Transverse colon (tissue), 4 donors: ENCODE results near the gene PXDC1. TPM values are rescaled to one million over a fixed set of nuclear protein-coding genes. Genes with fewer than 3 reads are reported as not detected.

ENCODE experiments used
- DNase-seq: peaks from one replicate; pipeline ENCODE4 v3.0.0-alpha.2; 2019
- H3K27ac ChIP-seq, 4 donors: fragments of 200-600 bp; sonication (generic); 2 replicates each; pipeline ENCODE4 v1.5.1; 2016 to 2018; ENCODE audit warnings: inconsistent platforms in 4 of 4
- H3K27me3 ChIP-seq: fragments of 200-600 bp; sonication (generic); 2 replicates; pipeline ENCODE4 v1.5.1; 2017; ENCODE audit warnings: inconsistent platforms
- H3K36me3 ChIP-seq, 4 donors: fragments of 200-600 bp; sonication (generic); 2 replicates each; pipeline ENCODE4 v1.5.1; 2017 to 2019; ENCODE audit warnings: inconsistent platforms in 4 of 4
- H3K4me1 ChIP-seq, 4 donors: fragments of 200-600 bp; sonication (generic); 2 replicates each; pipeline ENCODE4 v1.5.1; 2017 to 2020; ENCODE audit warnings: inconsistent platforms in 4 of 4
- H3K4me3 ChIP-seq, 4 donors: fragments of 200-600 bp; sonication (generic); 1 replicate in 1 of 4; 2 replicates in 3 of 4; pipeline versions ENCODE4 v1.5.1 to v1.6.1; 2017 to 2019; ENCODE audit warnings: inconsistent platforms in 4 of 4
- H3K9me3 ChIP-seq, 2 donors: fragments of 200-600 bp; sonication (generic); 2 replicates each; pipeline ENCODE4 v1.5.1; 2017 to 2019; ENCODE audit warnings: inconsistent platforms in 2 of 2
- EP300 ChIP-seq: sonication (generic); formaldehyde crosslinking; IDR thresholded peaks from one replicate; pipeline ENCODE4 v1.6.1; 2017; ENCODE audit warnings: antibody characterized with exemption, low read depth
- POLR2A ChIP-seq: fragments of 450-650 bp; IDR thresholded peaks from one replicate; pipeline ENCODE4 v1.6.1; 2016; ENCODE audit warnings: antibody characterized with exemption, mild to moderate bottlenecking, moderate library complexity
- POLR2AphosphoS5 ChIP-seq, 3 donors: sonication (generic); formaldehyde crosslinking; IDR thresholded peaks; one replicate each; pipeline ENCODE4 v1.6.1; 2016; ENCODE audit warnings: antibody characterized with exemption in 3 of 3
- WGBS, 2 donors: methylation state at CpG; one replicate each; pipeline ENCODE4 v1.1.5; 2018; ENCODE audit warnings: low coverage in 1 of 2; 5-methylcytosine and 5-hydroxymethylcytosine counted together
- in situ Hi-C, 4 donors: fragments of 200-750 bp; cut with MboI; loops; one replicate each; pipeline versions ENCODE4 v1.15.0 to v1.15.1; 2017; ENCODE audit warnings: low sequenced_read_pairs in 3 of 4, low pct_ligation_motif_present in 1 of 4, low pct_unique_long_range_greater_than_20kb in 1 of 4
- intact Hi-C: fragments of 100-400 bp; cut with DNase I; formaldehyde crosslinking; loops from one replicate; pipeline ENCODE4 v1.15.1; 2023; ENCODE audit warnings: low total_unique reads
- total RNA-seq, 4 donors: library from RNA; depleted of rRNA; stranded (reverse); fragments of >200 nt; gene quantifications; one replicate each; pipeline ENCODE4 v1.1.0, GENCODE V29; 2016
- TF ChIP-seq, protein P1 (sequence below), 5 experiments: fragments of 200-600 bp in 3 of 5; fragments of 450-650 bp in 2 of 5; sonication (generic) in 3 of 5; IDR thresholded peaks; 1 replicate in 2 of 5; 2 replicates in 3 of 5; pipeline ENCODE4 v1.5.1; 2016 to 2017; ENCODE audit warnings: antibody characterized with exemption in 5 of 5, inconsistent platforms in 3 of 5, mild to moderate bottlenecking in 2 of 5, moderate library complexity in 1 of 5

Gene PXDC1
- total RNA-seq, 4 donors from 2014 or later, result 14.6 to 85.4 (median 44.3) TPM

DNA sequence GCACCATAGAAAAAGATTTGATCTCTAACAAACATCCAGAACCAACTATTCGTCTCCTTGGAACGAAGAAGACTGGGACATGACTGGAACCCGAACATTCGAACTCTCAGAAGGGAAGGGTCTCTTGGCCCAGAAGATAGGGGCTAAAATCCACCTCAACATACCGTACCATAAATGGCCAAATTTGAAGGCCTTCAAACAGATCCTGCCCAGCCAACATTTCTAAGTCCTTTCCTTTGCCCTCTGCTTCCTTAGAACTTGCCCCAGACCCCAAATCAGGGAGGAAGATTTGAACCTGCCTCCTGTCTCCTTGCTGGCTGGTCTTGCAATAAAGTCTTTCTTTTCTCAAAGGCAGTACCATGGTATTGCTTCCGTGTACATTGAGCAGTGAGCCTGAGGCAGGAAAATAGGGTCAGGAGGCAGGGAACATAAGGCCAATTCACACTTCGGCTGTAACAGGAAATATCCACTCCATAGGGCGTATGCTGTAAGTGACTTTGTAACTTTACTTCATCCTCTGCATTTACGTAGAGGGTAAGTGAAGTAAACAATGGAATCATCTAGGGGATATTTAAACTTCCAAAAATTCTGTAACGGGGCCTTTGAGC lies 1.8 kb upstream of the PXDC1 start:
- Histone ChIP-seq H3K27me3 (peaks cover 16% of the 10 kb centered on the region), H3K9me3 (no peaks in the 10 kb centered on the region), H3K27ac (peak overlapping the region; percentile 91 to 97 (median 92)), H3K4me3 (no peak overlapping the region), H3K4me1 (peaks cover 0 to 44% (median 33%) of the 10 kb centered on the region in 4 donors), H3K36me3 (no peaks in the 10 kb centered on the region)
- WGBS, 2 donors, result 61 to 67% methylated on average over 5 to 10 of the region's 10 CpGs
- TF ChIP-seq POLR2AphosphoS5 (IDR thresholded peaks at IDR 0.05) (peak in 2 of 3 donors; percentile 20 to 37), EP300 (no peak)
- intact Hi-C loops (no loop called here), in situ Hi-C loops (no loop called here)
- DNase-seq, result no peak

DNA sequence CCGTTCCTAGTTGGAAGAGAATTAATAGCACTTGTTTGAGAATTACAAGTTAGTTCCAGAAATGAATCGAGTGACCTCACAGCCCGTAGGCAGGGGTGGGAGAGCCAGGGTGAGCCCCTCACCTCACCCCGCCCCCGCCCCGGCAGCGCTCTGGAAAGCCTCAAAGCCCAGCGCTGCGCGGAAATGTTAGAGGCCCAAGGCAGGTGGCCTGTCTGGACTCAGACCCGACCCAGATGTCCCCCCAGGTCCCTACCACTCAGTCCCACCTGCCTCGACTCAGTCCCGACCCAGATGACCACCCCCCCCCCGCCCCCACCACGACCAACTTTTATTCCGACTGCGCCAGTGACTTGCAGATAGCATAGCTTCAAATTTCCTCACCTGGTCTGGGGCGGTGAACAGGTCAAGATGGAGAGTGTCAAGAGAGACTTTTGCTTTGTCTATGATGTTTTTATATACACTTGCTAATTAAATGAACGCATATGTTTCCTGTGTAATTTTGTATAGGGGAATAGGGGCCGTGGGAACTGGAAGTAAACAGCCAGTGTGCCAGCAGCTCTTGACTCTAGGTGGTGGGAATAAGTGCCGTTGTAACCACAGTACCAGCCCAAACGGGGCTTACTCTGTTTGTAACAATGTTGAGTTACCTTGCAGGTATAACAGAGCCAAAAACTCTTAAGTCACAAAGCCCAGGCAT lies 1.2 kb upstream of the PXDC1 start:
- H3K27ac ChIP-seq, result peak overlapping the region; percentile 91 to 97 (median 92)
- 46 to 92% methylated on average over 2 to 22 of the region's 22 CpGs for WGBS, 2 donors
- no peaks in the 10 kb centered on the region for H3K9me3 ChIP-seq
- intact Hi-C loops (no loop called here), in situ Hi-C loops (no loop called here)
- peaks cover 0 to 50% (median 34%) of the 10 kb centered on the region in 4 donors for H3K4me1 ChIP-seq
- peaks cover 16% of the 10 kb centered on the region for H3K27me3 ChIP-seq
- H3K36me3 ChIP-seq, result no peaks in the 10 kb centered on the region
- no peak for TF ChIP-seq POLR2A
- no peak for TF ChIP-seq POLR2AphosphoS5 (IDR thresholded peaks at IDR 0.05)
- TF ChIP-seq, protein P1, sequence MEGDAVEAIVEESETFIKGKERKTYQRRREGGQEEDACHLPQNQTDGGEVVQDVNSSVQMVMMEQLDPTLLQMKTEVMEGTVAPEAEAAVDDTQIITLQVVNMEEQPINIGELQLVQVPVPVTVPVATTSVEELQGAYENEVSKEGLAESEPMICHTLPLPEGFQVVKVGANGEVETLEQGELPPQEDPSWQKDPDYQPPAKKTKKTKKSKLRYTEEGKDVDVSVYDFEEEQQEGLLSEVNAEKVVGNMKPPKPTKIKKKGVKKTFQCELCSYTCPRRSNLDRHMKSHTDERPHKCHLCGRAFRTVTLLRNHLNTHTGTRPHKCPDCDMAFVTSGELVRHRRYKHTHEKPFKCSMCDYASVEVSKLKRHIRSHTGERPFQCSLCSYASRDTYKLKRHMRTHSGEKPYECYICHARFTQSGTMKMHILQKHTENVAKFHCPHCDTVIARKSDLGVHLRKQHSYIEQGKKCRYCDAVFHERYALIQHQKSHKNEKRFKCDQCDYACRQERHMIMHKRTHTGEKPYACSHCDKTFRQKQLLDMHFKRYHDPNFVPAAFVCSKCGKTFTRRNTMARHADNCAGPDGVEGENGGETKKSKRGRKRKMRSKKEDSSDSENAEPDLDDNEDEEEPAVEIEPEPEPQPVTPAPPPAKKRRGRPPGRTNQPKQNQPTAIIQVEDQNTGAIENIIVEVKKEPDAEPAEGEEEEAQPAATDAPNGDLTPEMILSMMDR (IDR thresholded peaks at IDR 0.05), result no peak
- TF ChIP-seq EP300, result no peak
- no peak for DNase-seq
- peak overlapping the region; percentile 47 to 72 (median 60) for H3K4me3 ChIP-seq

DNA sequence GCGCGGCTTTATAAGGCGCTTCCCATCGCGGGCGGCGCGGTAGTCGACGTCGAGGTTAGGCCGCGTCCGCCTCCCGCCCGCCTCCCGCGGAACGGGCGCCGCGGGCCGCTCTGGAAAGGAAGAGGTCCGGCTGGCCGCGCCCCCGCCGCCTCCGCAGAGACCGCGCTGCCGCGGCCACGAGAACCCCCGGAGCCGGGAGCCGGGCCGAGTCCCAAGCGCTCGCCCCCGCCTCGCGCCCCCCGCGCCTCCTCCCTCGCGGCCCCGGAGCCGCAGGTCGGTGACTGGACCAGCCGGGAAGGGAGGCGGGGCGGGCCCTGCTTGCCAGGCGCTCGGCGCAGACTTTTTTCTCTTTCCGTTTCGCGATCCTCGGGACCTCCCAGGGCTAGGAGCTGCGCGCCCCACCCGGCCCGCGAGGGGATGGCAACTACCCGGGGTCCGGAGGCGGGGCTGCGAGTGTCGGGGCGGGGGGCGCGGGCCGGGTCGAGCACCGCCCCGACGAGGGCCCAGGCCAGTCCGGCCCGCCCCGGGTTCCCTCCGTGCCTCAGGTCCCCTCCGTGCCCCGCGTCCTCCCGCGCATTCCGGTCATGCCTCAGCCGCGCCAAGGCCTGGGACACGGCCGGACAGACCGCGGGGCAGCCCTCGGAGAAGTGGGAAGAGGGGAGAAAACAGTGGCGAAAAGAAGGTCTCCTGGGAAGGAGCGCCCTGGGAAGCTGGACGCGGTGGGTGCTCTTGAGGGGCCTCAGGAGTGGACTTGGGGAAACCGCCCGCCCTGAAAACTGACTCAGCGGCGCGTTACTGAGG lies 417 bp upstream of the PXDC1 start:
- peak overlapping the region; percentile 91 to 97 (median 92) for H3K27ac ChIP-seq
- H3K4me1 ChIP-seq, result peaks cover 0 to 51% (median 37%) of the 10 kb centered on the region in 4 donors
- H3K36me3 ChIP-seq, result no peaks in the 10 kb centered on the region
- WGBS, 2 donors, result 6% methylated on average over 62 of the region's 104 CpGs; no CpG with 5 or more reads in 1 of the 2 donors
- in situ Hi-C loops (no loop called here), intact Hi-C loops (no loop called here)
- peak; percentile 86 for DNase-seq
- H3K4me3 ChIP-seq, result peak overlapping the region; percentile 47 to 72 (median 60)
- no peaks in the 10 kb centered on the region for H3K9me3 ChIP-seq
- H3K27me3 ChIP-seq, result peaks cover 16% of the 10 kb centered on the region
- TF ChIP-seq POLR2AphosphoS5 (IDR thresholded peaks at IDR 0.05) (peak; percentile 35 to 62 (median 53)), EP300 (no peak), POLR2A (peak; percentile 31)
- TF ChIP-seq, protein P1 (IDR thresholded peaks at IDR 0.05), result peak; percentile 6 to 34 (median 24)

DNA sequence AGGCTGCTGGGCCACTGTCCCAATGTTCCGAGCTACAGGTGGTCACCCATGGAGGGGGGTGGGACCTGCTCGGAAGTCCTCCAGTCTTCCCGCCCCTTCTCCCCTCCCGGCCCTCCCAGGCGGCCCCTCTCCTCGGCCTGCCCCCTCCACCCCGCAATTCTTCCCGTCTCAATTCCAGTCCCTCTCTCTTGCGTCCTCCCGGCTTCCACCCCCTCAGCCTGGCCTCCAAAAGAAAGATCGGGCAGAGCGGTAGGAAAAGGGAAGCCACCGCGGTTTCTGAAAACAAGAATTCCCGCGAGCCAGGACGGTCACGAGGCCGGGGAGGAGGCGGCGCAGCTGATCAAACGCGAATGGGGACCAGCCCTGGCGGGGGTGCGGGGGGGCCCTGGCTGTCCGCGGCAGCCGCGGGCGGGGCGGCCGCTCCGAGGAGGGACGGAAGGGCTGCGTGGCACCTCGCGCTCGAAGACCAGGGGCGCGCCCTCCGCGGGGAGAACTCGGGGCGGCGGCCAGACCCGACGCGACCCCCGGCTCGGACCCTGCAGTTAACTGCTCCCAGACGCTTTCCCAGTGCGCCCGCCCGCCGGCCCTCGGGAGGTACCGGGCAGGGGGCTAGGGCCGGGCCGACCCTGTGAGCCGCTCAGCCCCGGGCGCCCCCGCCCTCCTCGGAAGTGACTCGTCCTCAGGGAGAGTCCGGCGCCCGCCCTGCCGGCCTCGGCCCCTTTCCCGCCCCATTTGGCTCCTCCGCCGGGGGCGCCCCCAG lies 1.0 kb downstream of the PXDC1 start:
- intact Hi-C loops, result no loop called here
- in situ Hi-C loops, result no loop called here

More for the DNA sequence above, 1.0 kb downstream of the PXDC1 start:
- no peaks in the 10 kb centered on the region for H3K36me3 ChIP-seq
- WGBS, 2 donors, result 2 to 50% methylated on average over 1 to 49 of the region's 74 CpGs
- peak; percentile 83 for DNase-seq
- peak overlapping the region; percentile 47 to 72 (median 60) for H3K4me3 ChIP-seq
- peaks cover 0 to 58% (median 44%) of the 10 kb centered on the region in 4 donors for H3K4me1 ChIP-seq
- TF ChIP-seq EP300 (no peak), POLR2AphosphoS5 (IDR thresholded peaks at IDR 0.05) (peak; percentile 47 to 74 (median 68)), POLR2A (peak; percentile 41)
- TF ChIP-seq, protein P1 (IDR thresholded peaks at IDR 0.05), result no peak
- no peaks in the 10 kb centered on the region for H3K9me3 ChIP-seq
- H3K27me3 ChIP-seq, result peaks cover 16% of the 10 kb centered on the region
- peak overlapping the region; percentile 91 to 97 (median 92) for H3K27ac ChIP-seq
